OCI-LY3 (cell line): ENCODE measurements around the gene MVK.

Experiments
- H2AFZ ChIP-seq: fragments of 200-600, 300-600 bp; shearing (Covaris generic); 2 replicates; pipeline ENCODE4 v1.6.0; 2014; ENCODE audit warnings: antibody characterized with exemption, low read depth, low read length
- H3K27ac ChIP-seq: fragments of 200-600, 300-600 bp; sonication (generic); 2 replicates; pipeline ENCODE4 v1.5.1; 2014; ENCODE audit warnings: mild to moderate bottlenecking, low read length, moderate library complexity, mixed read lengths
- H3K27me3 ChIP-seq: fragments of 200-600, 300-600 bp; sonication (generic); 2 replicates; pipeline ENCODE4 v1.6.1; 2014; ENCODE audit warnings: low read depth, low read length, mixed read lengths
- H3K36me3 ChIP-seq: fragments of 200-600, 300-600 bp; sonication (generic); replicated peaks from 2 replicates; pipeline ENCODE3; 2014; ENCODE audit warnings: low read depth, low read length, mixed read lengths
- H3K4me1 ChIP-seq: fragments of 300-600, 200-600 bp; sonication (generic); 2 replicates; pipeline ENCODE4 v1.6.1; 2014; ENCODE audit warnings: low read length, mixed read lengths
- H3K4me2 ChIP-seq: fragments of 200-600, 300-600 bp; sonication (generic); 2 replicates; pipeline ENCODE4 v1.6.1; 2014; ENCODE audit warnings: low read length, mixed read lengths
- H3K4me3 ChIP-seq: fragments of 300-600, 200-600 bp; sonication (generic); 2 replicates; pipeline ENCODE4 v1.5.1; 2014; ENCODE audit warnings: antibody characterized with exemption, mild to moderate bottlenecking, low read length, moderate library complexity
- H3K79me2 ChIP-seq: fragments of 300-600, 200-600 bp; shearing (Covaris generic); 2 replicates; pipeline ENCODE4 v1.6.1; 2014; ENCODE audit warnings: mild to moderate bottlenecking, low read length, mixed read lengths
- H3K9ac ChIP-seq: fragments of 300-600, 200-600 bp; shearing (Covaris generic); 2 replicates; pipeline ENCODE4 v1.6.0; 2014; ENCODE audit warnings: mild to moderate bottlenecking, low read length, moderate library complexity
- H3K9me3 ChIP-seq: fragments of 200-600, 300-600 bp; shearing (Covaris generic); 2 replicates; pipeline ENCODE4 v1.6.1; 2014; ENCODE audit warnings: low read length, mixed read lengths; ENCODE audit not compliant: insufficient read depth
- H4K20me1 ChIP-seq: fragments of 200-600, 300-600 bp; sonication (generic); 2 replicates; pipeline ENCODE4 v1.6.1; 2016; ENCODE audit warnings: low read length, mixed read lengths; ENCODE audit not compliant: insufficient read depth
- EZH2phosphoT487 ChIP-seq: fragments of 200-600 bp; shearing (Covaris generic); IDR thresholded peaks from 2 replicates; pipeline ENCODE4 v1.6.1; 2018; ENCODE audit warnings: antibody characterized with exemption, mixed run types, low read depth
- TF ChIP-seq, protein P1 (sequence below): fragments of 200-600, 300-600 bp; sonication (generic); IDR thresholded peaks from 2 replicates; pipeline ENCODE4 v1.5.1; 2014; ENCODE audit warnings: antibody characterized with exemption, low read length, low read depth

The MVK gene

DNA sequence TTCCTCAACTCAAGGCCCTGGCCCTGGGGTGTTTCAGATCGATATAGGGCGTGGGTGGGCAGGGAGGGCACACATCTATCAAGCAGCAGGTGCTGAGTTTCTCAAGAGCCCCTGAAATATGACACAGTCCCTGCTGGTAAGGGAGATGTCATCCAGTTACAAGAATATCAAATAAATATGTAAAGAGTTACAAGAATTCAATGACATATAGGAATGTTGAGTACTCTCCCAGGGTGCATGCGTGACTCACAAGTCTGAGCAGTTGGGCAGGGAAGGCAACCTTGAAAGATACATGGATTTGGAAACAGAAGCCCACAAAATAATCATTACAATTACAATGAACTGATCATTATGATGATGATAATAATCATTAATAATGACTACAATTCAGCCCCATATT, 35.2 kb downstream of the MVK start:
- TF ChIP-seq EZH2phosphoT487: no peak
- TF ChIP-seq, protein P1, sequence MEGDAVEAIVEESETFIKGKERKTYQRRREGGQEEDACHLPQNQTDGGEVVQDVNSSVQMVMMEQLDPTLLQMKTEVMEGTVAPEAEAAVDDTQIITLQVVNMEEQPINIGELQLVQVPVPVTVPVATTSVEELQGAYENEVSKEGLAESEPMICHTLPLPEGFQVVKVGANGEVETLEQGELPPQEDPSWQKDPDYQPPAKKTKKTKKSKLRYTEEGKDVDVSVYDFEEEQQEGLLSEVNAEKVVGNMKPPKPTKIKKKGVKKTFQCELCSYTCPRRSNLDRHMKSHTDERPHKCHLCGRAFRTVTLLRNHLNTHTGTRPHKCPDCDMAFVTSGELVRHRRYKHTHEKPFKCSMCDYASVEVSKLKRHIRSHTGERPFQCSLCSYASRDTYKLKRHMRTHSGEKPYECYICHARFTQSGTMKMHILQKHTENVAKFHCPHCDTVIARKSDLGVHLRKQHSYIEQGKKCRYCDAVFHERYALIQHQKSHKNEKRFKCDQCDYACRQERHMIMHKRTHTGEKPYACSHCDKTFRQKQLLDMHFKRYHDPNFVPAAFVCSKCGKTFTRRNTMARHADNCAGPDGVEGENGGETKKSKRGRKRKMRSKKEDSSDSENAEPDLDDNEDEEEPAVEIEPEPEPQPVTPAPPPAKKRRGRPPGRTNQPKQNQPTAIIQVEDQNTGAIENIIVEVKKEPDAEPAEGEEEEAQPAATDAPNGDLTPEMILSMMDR: no peak
- Histone ChIP-seq H3K27me3 (no peaks in the 10 kb centered on the region), H3K4me1 (peaks cover 23% of the 10 kb centered on the region), H3K9me3 (no peaks in the 10 kb centered on the region), H3K27ac (no peak overlapping the region), H3K79me2 (no peaks in the 10 kb centered on the region), H3K9ac (no peak overlapping the region), H2AFZ (no peak overlapping the region), H3K4me2 (no peak overlapping the region), H3K4me3 (no peak overlapping the region), H3K36me3 (no peaks in the 10 kb centered on the region), H4K20me1 (no peaks in the 10 kb centered on the region)

DNA sequence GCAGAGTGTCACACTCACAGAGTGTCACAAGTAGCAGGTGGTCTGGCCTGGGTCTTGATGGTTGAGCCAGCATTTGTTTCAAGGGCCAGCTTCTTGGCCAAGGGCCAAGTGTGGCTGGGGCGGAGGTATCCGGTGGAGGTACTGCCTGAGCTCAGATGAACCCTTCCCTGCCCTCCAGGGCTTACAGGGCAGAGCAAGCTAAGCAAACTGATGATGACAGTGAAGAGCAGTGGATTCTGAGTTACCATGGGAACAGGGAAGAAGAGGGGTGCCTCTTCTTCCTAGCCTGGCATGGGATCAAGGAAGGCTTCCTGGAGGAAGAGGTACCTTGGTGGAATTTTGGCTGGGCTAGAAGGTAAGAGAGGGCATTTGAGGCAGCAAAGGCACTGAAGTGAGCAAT, 35.7 kb downstream of the MVK start:
- Histone ChIP-seq H4K20me1 (no peaks in the 10 kb centered on the region), H3K27me3 (no peaks in the 10 kb centered on the region; the same call in 1 of the 2 replicates), H3K9me3 (no peaks in the 10 kb centered on the region), H3K79me2 (no peaks in the 10 kb centered on the region), H3K4me1 (peaks cover 23% of the 10 kb centered on the region), H2AFZ (no peak overlapping the region), H3K27ac (no peak overlapping the region), H3K9ac (no peak overlapping the region), H3K4me3 (no peak overlapping the region), H3K4me2 (no peak overlapping the region), H3K36me3 (no peaks in the 10 kb centered on the region)
- TF ChIP-seq, protein P1: no peak
- no peak for TF ChIP-seq EZH2phosphoT487

DNA sequence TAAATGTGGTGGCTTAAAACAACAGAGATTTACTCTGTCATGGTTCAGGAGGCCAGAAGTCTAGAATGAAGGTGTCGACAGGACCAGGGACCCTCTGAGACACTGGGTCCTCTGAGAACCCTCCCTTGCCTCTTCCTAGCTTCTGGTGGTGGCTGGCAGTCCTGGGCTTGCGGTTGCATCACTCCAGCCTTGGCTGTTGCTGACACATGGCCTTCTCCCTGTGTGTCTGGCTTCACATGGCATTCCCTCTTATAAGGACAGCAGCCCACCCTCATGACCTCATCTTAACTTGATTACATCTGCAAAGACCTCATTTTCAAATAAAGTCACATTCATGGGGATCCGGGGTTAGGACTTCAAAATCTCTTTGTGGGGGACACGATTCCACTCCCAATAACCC, 36.9 kb downstream of the MVK start:
- no peak overlapping the region for H3K27ac ChIP-seq
- H3K9ac ChIP-seq: no peak overlapping the region
- no peaks in the 10 kb centered on the region for H3K79me2 ChIP-seq
- H3K9me3 ChIP-seq: no peaks in the 10 kb centered on the region
- H3K4me3 ChIP-seq: no peak overlapping the region
- H2AFZ ChIP-seq: no peak overlapping the region
- TF ChIP-seq, protein P1: no peak
- H3K36me3 ChIP-seq: no peaks in the 10 kb centered on the region
- H3K4me2 ChIP-seq: no peak overlapping the region
- peaks cover 2% of the 10 kb centered on the region for H3K27me3 ChIP-seq
- H4K20me1 ChIP-seq: no peaks in the 10 kb centered on the region
- H3K4me1 ChIP-seq: peaks cover 23% of the 10 kb centered on the region

DNA sequence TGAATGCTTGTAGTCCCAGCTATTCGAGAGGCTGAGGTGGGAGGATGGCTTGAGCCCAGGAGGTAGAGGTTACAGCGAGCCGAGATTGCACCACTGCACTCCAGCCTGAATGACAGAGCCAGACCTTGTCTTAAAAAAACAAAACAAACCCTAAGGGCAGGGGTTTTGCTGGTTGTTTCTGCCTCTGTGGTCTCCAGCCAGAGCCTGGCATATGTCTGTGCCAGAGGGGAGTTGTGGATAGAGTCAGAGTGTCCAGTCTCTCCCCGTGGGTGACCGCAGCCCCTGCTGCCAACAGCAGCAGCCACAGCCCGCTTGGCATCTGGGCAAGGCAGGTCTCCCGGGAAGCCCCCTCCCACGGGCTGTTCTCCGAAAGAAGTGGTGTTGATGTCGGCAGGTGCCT, 37.6 kb downstream of the MVK start:
- Histone ChIP-seq H2AFZ (no peak overlapping the region; the same call in 1 of the 2 replicates), H3K4me3 (peak overlapping the region; percentile 60), H3K27me3 (peaks cover 8% of the 10 kb centered on the region), H3K36me3 (no peaks in the 10 kb centered on the region), H3K9me3 (no peaks in the 10 kb centered on the region), H3K27ac (peak overlapping the region; percentile 68), H3K4me2 (peak overlapping the region; percentile 83), H3K79me2 (no peaks in the 10 kb centered on the region), H4K20me1 (no peaks in the 10 kb centered on the region), H3K9ac (peak overlapping the region; percentile 22; the same call in 1 of the 2 replicates), H3K4me1 (peaks cover 23% of the 10 kb centered on the region)
- no peak for TF ChIP-seq EZH2phosphoT487

DNA sequence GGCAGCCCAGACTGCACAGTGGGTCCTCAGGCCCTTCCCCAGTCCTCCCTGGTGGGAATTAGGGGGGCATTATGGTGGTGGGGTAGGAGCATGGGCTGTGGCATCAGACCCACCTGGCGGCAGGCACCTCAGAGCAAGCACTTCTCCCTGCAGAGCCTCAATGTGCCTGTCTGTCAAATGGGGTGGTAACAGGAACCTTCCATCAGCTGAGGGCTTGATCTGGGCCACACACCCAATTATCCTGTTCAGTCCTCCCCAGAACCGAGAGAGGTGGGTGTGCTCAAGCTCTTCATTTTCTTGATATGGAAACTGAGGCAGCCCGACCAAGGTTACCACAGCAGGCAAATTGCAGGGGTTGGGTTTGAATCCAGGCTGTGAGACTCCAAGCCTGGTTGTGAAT, 38.4 kb downstream of the MVK start:
- Histone ChIP-seq H3K36me3 (no peaks in the 10 kb centered on the region), H3K4me3 (peak overlapping the region; percentile 60), H3K9me3 (no peaks in the 10 kb centered on the region), H4K20me1 (no peaks in the 10 kb centered on the region), H3K9ac (peak overlapping the region; percentile 22; the same call in 1 of the 2 replicates), H3K27ac (peak overlapping the region; percentile 68), H3K4me1 (peaks cover 23% of the 10 kb centered on the region), H3K27me3 (peaks cover 16% of the 10 kb centered on the region), H3K4me2 (peak overlapping the region; percentile 83), H2AFZ (peak overlapping the region; percentile 49; the same call in 1 of the 2 replicates), H3K79me2 (no peaks in the 10 kb centered on the region)
- TF ChIP-seq, protein P1: no peak
- TF ChIP-seq EZH2phosphoT487: no peak
